Fibroblast of pulmonary artery (primary cell): ENCODE measurements around the gene ATF5.

Source experiments
- DNase-seq: peaks from one replicate; pipeline ENCODE4 v3.0.0-alpha.2; 2010; ENCODE audit warnings: low read depth
- H3K4me3 ChIP-seq: replicated peaks from 2 replicates; pipeline ENCODE4 v1.5.1; 2011; ENCODE audit warnings: low read depth, mild to moderate bottlenecking, control low read depth, low read length, moderate library complexity
- CTCF ChIP-seq: IDR thresholded peaks from 2 replicates; pipeline ENCODE4 v1.5.1; 2011; ENCODE audit warnings: mild to moderate bottlenecking, control low read depth, low read length, inconsistent platforms; ENCODE audit errors: missing control alignments

Gene ATF5

GRCh38 chr19:49883094-49883493, 45.9 kb upstream of the ATF5 start:
- H3K4me3 ChIP-seq = no peak overlapping the region
- no peak for DNase-seq
- no peak for TF ChIP-seq CTCF

GRCh38 chr19:49884109-49884508, 44.9 kb upstream of the ATF5 start:
- DNase-seq = no peak
- no peak for TF ChIP-seq CTCF
- no peak overlapping the region for H3K4me3 ChIP-seq

DNA sequence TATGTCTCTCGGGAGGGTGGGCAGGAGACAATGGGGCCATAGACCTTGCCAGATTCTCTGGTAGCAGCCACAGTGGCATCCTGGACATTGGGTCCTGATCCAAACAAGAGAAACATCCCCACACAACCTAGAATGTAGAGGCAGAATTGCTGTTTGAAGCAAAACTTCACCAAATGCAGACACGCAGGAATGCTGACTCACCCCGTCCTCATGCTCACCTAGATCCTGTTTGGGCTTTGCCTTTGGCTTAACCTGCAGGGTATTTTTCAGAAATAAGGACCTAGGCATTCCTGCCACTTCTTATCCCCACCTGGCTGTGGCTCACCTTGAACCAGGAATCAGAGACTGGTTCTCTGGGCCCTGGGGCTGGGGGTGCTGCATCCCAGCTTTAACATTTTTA, 44.2 kb upstream of the ATF5 start:
- no peak for DNase-seq
- TF ChIP-seq CTCF = no peak
- no peak overlapping the region for H3K4me3 ChIP-seq

DNA sequence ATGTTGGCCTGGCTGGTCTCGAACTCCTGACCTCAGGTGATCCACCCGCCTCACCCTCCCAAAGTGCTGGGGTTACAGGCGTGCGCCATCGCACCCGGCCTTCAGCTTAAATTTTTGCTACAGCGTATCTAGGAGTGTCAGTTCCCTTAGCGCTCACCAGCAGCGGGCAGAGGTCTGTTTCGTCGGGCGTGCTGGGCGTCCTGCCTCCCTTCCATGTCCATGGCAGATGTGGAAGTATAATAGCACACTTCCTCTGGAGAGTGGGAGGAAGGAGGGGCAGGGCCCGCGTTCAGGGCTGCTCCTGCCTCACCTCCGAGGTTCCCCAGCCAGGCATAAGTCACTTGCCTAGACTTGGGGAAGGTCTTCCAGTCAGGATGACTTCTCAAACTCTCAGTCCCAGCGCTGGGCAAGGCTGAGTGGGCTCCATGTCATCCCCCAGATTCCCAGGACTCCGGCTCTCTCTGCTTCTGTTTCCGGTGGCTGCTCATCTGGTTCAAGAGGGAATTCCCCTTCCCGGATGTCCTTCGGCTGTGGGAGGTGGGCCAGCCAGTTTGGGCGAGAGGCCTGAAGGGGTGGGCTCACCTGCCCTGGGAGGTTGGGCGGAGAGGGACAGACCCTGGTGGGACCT, 41.9 kb upstream of the ATF5 start:
- no peak overlapping the region for H3K4me3 ChIP-seq
- TF ChIP-seq CTCF = no peak
- DNase-seq = no peak

DNA sequence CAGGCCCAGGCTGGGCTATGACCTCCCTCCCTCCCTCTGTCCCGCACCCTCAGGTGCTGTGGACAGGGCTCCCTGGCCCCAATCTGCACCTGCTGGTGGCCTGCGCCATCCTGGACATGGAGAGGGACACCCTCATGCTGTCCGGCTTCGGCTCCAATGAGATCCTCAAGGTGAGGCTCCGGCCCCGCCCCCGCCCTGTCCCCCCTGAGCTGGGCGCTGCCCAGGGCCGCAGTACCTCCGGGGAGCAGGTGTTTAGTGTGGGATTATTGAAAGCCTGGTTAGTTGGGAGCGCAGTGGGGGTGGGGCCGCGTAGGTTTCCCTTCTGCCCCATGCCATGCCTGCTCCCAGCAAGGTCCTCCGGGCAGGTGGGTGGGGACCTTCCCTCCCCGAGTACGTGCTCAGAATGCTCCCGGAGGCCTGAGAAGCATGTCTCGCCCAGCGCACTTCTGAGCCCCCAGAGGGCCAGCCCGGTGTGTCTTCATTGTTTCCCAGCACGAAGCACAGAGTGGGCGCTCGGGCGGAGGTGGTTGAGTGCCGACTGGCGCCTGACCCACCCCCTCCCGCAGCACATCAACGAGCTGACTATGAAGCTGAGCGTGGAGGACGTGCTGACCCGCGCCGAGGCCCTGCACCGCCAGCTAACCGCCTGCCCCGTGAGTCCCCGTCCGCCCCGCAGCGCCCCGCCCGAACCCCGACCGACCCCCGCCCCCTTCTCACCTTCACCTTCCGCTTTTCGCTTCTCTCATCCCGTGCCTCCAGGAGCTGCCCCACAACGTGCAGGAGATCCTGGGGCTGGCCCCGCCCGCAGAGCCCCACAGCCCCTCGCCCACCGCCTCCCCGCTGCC, 41.1 kb upstream of the ATF5 start:
- H3K4me3 ChIP-seq = no peak overlapping the region
- no peak for TF ChIP-seq CTCF

DNA sequence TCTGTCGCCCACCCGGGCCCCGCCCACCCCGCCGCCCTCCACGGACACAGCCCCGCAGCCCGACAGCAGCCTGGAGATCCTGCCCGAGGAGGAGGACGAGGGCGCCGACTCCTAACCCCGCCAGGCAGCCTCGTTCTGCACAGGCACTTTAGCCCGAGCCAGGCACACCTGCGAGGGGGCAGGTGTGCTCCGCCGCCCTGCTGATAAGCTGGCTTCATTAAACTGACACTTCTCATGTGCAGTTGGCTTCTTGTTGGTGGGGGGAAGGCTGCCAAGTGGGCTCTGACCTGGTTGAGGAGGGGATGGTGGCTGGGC, 40.5 kb upstream of the ATF5 start:
- TF ChIP-seq CTCF = no peak
- no peak overlapping the region for H3K4me3 ChIP-seq

More for the DNA sequence above, 41.1 kb upstream of the ATF5 start:
- DNase-seq = no peak

More for the DNA sequence above, 40.5 kb upstream of the ATF5 start:
- DNase-seq = no peak
